ENCODE results near the gene TIAM1.

DNA sequence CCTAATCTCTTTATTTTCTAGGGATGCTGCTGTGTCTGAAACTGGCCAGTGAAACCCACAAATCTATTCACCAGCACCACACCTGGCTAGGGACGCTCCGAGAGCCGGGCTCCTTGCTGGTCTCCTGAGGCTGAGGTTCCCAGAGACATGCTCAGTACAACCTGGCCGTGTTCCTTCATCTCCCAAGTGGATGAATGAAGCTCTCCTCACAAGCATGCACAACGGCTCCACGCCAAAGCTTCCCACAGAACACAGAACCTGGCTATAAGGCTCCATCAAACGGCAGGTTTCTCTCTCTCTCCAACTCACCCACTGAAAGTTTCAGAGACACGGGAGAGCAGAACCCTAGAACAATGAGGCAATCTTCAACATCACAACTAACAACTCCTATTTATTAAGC lies 82.3 kb downstream of the TIAM1 start:
- TF ChIP-seq, protein P1, sequence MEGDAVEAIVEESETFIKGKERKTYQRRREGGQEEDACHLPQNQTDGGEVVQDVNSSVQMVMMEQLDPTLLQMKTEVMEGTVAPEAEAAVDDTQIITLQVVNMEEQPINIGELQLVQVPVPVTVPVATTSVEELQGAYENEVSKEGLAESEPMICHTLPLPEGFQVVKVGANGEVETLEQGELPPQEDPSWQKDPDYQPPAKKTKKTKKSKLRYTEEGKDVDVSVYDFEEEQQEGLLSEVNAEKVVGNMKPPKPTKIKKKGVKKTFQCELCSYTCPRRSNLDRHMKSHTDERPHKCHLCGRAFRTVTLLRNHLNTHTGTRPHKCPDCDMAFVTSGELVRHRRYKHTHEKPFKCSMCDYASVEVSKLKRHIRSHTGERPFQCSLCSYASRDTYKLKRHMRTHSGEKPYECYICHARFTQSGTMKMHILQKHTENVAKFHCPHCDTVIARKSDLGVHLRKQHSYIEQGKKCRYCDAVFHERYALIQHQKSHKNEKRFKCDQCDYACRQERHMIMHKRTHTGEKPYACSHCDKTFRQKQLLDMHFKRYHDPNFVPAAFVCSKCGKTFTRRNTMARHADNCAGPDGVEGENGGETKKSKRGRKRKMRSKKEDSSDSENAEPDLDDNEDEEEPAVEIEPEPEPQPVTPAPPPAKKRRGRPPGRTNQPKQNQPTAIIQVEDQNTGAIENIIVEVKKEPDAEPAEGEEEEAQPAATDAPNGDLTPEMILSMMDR (IDR thresholded peaks at IDR 0.05; ENCODE audit: low read depth, low read length): no peak
- TF ChIP-seq, protein P2, sequence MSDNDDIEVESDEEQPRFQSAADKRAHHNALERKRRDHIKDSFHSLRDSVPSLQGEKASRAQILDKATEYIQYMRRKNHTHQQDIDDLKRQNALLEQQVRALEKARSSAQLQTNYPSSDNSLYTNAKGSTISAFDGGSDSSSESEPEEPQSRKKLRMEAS (IDR thresholded peaks at IDR 0.05; ENCODE audit: low read depth, low read length): no peak
- TF ChIP-seq POLR2A (IDR thresholded peaks at IDR 0.05; ENCODE audit: extremely low read depth, insufficient read length): no peak
